ENCODE measurements around the gene LARGE2.

Gene LARGE2

DNA sequence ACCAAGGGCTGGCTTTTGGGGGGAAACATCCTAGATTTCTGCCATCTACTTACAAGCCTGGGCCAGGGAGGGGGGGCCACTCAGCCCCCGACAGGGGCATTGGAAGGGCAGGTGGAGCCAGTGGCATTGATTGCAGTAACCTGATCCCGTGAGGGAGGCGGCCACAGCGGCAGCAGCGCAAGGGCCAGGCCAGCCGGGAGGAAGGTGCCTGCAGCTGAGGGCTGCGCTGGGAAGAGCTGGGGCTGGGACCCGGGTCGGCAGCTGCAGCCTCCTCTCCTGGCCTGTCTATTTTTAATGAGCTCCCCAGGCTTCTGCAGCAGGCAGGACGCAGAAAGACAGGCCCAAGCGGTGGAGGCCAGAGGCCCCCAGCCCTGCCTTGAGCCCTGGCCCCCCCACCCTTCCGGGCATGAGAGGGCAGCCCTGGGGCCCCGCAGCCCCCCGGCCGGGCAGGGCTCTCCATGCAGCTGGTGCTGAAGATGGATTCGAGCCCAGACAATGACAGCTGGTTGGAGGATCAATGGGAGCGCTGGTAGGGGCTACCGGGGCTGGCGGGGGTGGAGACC is 26.0 kb upstream of the LARGE2 start:
- CTCF ChIA-PET = interaction anchor here (0.6 to 1.5 kb wide), 3 partner anchors 22 to 220 kb away, joined by 3 to 9 read pairs (median 3); no protein-coding TSS in a partner anchor
- Histone ChIP-seq H3K9me3 (ENCODE audit: control insufficient read depth, insufficient read depth, low read depth, low read length) (no peaks in the 10 kb centered on the region), H3K4me1 (ENCODE audit: control insufficient read depth, insufficient read depth, low read length) (peaks cover 4% of the 10 kb centered on the region; the same call in 1 of the 2 replicates), H3K36me3 (ENCODE audit: control insufficient read depth in 2 of 2, insufficient read depth in 1 of 2, low read length in 2 of 2) (no peaks in the 10 kb centered on the region), H3K27ac (ENCODE audit: extremely low read depth, low read depth, low read length) (no peak overlapping the region), H3K4me3 (ENCODE audit: low read depth, low read length) (no peak overlapping the region)
- POLR2A ChIA-PET = interaction anchor here (0.9 kb wide), 1 partner anchor 21 kb away, joined by 3 read pairs; the partner anchor contains the start of gene PEX16
- TF ChIP-seq ZNF121 (tag by site-specific recombination; IDR thresholded peaks at IDR 0.05) (no peak), ZNF768 (tag by site-specific recombination; IDR thresholded peaks at IDR 0.05) (no peak), ZSCAN30 (tag by site-specific recombination; IDR thresholded peaks at IDR 0.05) (peak; percentile 89), GLIS1 (tag by site-specific recombination; IDR thresholded peaks at IDR 0.05) (peak; percentile 29; the same call in 1 of the 2 replicates), OVOL3 (tag by site-specific recombination; IDR thresholded peaks at IDR 0.05) (no peak), OSR2 (tag by site-specific recombination; IDR thresholded peaks at IDR 0.05) (peak; percentile 46), GLIS2 (tag by site-specific recombination; IDR thresholded peaks at IDR 0.05) (peak; percentile 60), SETDB1 (IDR thresholded peaks at IDR 0.05; ENCODE audit: insufficient read length, low read length) (no peak), ZNF354C (tag by site-specific recombination; IDR thresholded peaks at IDR 0.05; ENCODE audit: borderline replicate concordance, low read depth) (no peak), ZNF114 (tag by site-specific recombination; IDR thresholded peaks at IDR 0.05) (no peak), ZFHX2 (tag by site-specific recombination; conservative IDR thresholded peaks at IDR 0.05) (no peak), ZNF341 (tag by site-specific recombination; IDR thresholded peaks at IDR 0.05; ENCODE audit: low read depth) (peak; percentile 92), ZNF792 (tag by site-specific recombination; IDR thresholded peaks at IDR 0.05) (no peak), KLF7 (tag by site-specific recombination; IDR thresholded peaks at IDR 0.05; ENCODE audit: borderline replicate concordance) (no peak), ZNF560 (tag by site-specific recombination; IDR thresholded peaks at IDR 0.05; ENCODE audit: borderline replicate concordance) (no peak), ZNF335 (tag by site-specific recombination; conservative IDR thresholded peaks at IDR 0.05) (peak; percentile 58), ZNF211 (tag by site-specific recombination; IDR thresholded peaks at IDR 0.05; ENCODE audit: low read depth) (no peak), SP7 (tag by site-specific recombination; IDR thresholded peaks at IDR 0.05) (peak; percentile 15; the same call in 1 of the 2 replicates), ZNF600 (tag by site-specific recombination; IDR thresholded peaks at IDR 0.05) (peak; percentile 30; the same call in 1 of the 2 replicates), ZBTB20 (tag by site-specific recombination; IDR thresholded peaks at IDR 0.05) (peak; percentile 36; the same call in 1 of the 2 replicates), ZBTB17 (tag by site-specific recombination; IDR thresholded peaks at IDR 0.05) (peak; percentile 96), KLF1 (tag by site-specific recombination; IDR thresholded peaks at IDR 0.05) (0 out of 2 replicates have a peak, but pooled peaks have one; percentile 25), WT1 (tag by site-specific recombination; IDR thresholded peaks at IDR 0.05) (0 out of 2 replicates have a peak, but pooled peaks have one; percentile 31), ZNF660 (tag by site-specific recombination; IDR thresholded peaks at IDR 0.05) (no peak)
- TF ChIP-seq, protein P1, sequence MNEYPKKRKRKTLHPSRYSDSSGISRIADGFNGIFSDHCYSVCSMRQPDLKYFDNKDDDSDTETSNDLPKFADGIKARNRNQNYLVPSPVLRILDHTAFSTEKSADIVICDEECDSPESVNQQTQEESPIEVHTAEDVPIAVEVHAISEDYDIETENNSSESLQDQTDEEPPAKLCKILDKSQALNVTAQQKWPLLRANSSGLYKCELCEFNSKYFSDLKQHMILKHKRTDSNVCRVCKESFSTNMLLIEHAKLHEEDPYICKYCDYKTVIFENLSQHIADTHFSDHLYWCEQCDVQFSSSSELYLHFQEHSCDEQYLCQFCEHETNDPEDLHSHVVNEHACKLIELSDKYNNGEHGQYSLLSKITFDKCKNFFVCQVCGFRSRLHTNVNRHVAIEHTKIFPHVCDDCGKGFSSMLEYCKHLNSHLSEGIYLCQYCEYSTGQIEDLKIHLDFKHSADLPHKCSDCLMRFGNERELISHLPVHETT (tag by site-specific recombination; IDR thresholded peaks at IDR 0.05) = no peak
- TF ChIP-seq, protein P2, sequence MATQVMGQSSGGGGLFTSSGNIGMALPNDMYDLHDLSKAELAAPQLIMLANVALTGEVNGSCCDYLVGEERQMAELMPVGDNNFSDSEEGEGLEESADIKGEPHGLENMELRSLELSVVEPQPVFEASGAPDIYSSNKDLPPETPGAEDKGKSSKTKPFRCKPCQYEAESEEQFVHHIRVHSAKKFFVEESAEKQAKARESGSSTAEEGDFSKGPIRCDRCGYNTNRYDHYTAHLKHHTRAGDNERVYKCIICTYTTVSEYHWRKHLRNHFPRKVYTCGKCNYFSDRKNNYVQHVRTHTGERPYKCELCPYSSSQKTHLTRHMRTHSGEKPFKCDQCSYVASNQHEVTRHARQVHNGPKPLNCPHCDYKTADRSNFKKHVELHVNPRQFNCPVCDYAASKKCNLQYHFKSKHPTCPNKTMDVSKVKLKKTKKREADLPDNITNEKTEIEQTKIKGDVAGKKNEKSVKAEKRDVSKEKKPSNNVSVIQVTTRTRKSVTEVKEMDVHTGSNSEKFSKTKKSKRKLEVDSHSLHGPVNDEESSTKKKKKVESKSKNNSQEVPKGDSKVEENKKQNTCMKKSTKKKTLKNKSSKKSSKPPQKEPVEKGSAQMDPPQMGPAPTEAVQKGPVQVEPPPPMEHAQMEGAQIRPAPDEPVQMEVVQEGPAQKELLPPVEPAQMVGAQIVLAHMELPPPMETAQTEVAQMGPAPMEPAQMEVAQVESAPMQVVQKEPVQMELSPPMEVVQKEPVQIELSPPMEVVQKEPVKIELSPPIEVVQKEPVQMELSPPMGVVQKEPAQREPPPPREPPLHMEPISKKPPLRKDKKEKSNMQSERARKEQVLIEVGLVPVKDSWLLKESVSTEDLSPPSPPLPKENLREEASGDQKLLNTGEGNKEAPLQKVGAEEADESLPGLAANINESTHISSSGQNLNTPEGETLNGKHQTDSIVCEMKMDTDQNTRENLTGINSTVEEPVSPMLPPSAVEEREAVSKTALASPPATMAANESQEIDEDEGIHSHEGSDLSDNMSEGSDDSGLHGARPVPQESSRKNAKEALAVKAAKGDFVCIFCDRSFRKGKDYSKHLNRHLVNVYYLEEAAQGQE (tag by site-specific recombination; IDR thresholded peaks at IDR 0.05) = peak; percentile 69; the same call in 1 of the 2 replicates
- TF ChIP-seq, protein P3, sequence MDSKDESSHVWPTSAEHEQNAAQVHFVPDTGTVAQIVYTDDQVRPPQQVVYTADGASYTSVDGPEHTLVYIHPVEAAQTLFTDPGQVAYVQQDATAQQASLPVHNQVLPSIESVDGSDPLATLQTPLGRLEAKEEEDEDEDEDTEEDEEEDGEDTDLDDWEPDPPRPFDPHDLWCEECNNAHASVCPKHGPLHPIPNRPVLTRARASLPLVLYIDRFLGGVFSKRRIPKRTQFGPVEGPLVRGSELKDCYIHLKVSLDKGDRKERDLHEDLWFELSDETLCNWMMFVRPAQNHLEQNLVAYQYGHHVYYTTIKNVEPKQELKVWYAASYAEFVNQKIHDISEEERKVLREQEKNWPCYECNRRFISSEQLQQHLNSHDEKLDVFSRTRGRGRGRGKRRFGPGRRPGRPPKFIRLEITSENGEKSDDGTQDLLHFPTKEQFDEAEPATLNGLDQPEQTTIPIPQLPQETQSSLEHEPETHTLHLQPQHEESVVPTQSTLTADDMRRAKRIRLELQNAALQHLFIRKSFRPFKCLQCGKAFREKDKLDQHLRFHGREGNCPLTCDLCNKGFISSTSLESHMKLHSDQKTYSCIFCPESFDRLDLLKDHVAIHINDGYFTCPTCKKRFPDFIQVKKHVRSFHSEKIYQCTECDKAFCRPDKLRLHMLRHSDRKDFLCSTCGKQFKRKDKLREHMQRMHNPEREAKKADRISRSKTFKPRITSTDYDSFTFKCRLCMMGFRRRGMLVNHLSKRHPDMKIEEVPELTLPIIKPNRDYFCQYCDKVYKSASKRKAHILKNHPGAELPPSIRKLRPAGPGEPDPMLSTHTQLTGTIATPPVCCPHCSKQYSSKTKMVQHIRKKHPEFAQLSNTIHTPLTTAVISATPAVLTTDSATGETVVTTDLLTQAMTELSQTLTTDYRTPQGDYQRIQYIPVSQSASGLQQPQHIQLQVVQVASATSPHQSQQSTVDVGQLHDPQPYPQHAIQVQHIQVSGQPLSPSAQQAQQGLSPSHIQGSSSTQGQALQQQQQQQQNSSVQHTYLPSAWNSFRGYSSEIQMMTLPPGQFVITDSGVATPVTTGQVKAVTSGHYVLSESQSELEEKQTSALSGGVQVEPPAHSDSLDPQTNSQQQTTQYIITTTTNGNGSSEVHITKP (tag by site-specific recombination; IDR thresholded peaks at IDR 0.05) = no peak
- TF ChIP-seq, protein P4, sequence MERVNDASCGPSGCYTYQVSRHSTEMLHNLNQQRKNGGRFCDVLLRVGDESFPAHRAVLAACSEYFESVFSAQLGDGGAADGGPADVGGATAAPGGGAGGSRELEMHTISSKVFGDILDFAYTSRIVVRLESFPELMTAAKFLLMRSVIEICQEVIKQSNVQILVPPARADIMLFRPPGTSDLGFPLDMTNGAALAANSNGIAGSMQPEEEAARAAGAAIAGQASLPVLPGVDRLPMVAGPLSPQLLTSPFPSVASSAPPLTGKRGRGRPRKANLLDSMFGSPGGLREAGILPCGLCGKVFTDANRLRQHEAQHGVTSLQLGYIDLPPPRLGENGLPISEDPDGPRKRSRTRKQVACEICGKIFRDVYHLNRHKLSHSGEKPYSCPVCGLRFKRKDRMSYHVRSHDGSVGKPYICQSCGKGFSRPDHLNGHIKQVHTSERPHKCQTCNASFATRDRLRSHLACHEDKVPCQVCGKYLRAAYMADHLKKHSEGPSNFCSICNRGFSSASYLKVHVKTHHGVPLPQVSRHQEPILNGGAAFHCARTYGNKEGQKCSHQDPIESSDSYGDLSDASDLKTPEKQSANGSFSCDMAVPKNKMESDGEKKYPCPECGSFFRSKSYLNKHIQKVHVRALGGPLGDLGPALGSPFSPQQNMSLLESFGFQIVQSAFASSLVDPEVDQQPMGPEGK (tag by site-specific recombination; IDR thresholded peaks at IDR 0.05) = peak; percentile 64; the same call in 1 of the 2 replicates
